Cardiac muscle cell (in vitro differentiated cells and primary cell): ENCODE results near the gene SAE1. TPM values are rescaled to one million over a fixed set of nuclear protein-coding genes. Genes with fewer than 3 reads are reported as not detected.

Experiments
- DNase-seq, 2 donors: peaks; one replicate each; pipeline versions ENCODE4 v3.0.0 to v3.0.0-alpha.2; 2010 to 2017; ENCODE audit warnings: low read depth in 1 of 2, low spot score in 1 of 2
- H3K27ac ChIP-seq: fragments of 200-600 bp; sonication (generic); 2 replicates; pipeline ENCODE4 v1.5.1; 2016
- H3K27me3 ChIP-seq: fragments of 200-600 bp; sonication (generic); 2 replicates; pipeline ENCODE4 v1.6.0; 2016; ENCODE audit warnings: control low read depth
- H3K36me3 ChIP-seq: fragments of 200-600 bp; sonication (generic); 2 replicates; pipeline ENCODE4 v1.5.1; 2016; ENCODE audit warnings: control low read depth
- H3K4me1 ChIP-seq: fragments of 200-600 bp; sonication (generic); 2 replicates; pipeline ENCODE4 v1.8.1; 2017; ENCODE audit warnings: low read depth, mild to moderate bottlenecking, mixed run types
- H3K4me3 ChIP-seq: fragments of 200-600 bp; sonication (generic); 2 replicates; pipeline ENCODE4 v1.5.1; 2016; ENCODE audit warnings: mild to moderate bottlenecking
- H3K9me3 ChIP-seq: fragments of 200-600 bp; sonication (generic); 2 replicates; pipeline ENCODE4 v1.5.1; 2017; ENCODE audit warnings: low read depth, mild to moderate bottlenecking, control low read depth
- CTCF ChIP-seq: IDR thresholded peaks from 2 replicates; pipeline ENCODE4 v1.5.1; 2012; ENCODE audit warnings: low read depth, mild to moderate bottlenecking, low read length
- polyA plus RNA-seq: library from polyadenylated mRNA; unstranded; fragments of >200 nt; fragmentation: Nextera tagmentation; extraction: Ambion mirVana; gene quantifications from 2 replicates; pipeline ENCODE4 v1.2.1, GENCODE V29; 2016
- total RNA-seq: library from RNA; depleted of rRNA; stranded (reverse); fragments of >200 nt; gene quantifications from 2 replicates; pipeline ENCODE4 v1.2.3, GENCODE V29; 2016

The SAE1 gene
- total and polyA plus RNA-seq, 2 experiments from 2014 or later = 128 to 171 TPM

- DNase-seq = no peak
- Histone ChIP-seq H3K27me3 (no peaks in the 10 kb centered on the region), H3K9me3 (no peaks in the 10 kb centered on the region), H3K4me1 (peaks cover 29% of the 10 kb centered on the region), H3K27ac (peak overlapping the region; percentile 23), H3K4me3 (no peak overlapping the region), H3K36me3 (peaks cover 34% of the 10 kb centered on the region)
- no peak for TF ChIP-seq CTCF
These were observed 22.6 kb downstream of the SAE1 start for GRCh38 chr19:47153266-47153665.

GRCh38 chr19:47155148-47155547 lies 24.5 kb downstream of the SAE1 start:
- no peak overlapping the region for H3K27ac ChIP-seq
- TF ChIP-seq CTCF = no peak
- peaks cover 33% of the 10 kb centered on the region for H3K36me3 ChIP-seq
- DNase-seq = peak in 1 of 2 donors; percentile 53
- H3K9me3 ChIP-seq = no peaks in the 10 kb centered on the region
- no peaks in the 10 kb centered on the region for H3K27me3 ChIP-seq
- H3K4me3 ChIP-seq = no peak overlapping the region
- H3K4me1 ChIP-seq = peaks cover 31% of the 10 kb centered on the region

- Histone ChIP-seq H3K36me3 (peaks cover 24% of the 10 kb centered on the region), H3K4me3 (no peak overlapping the region)
- DNase-seq = peak in 1 of 2 donors; percentile 46
These were observed 26.3 kb downstream of the SAE1 start for GRCh38 chr19:47156861-47157430.

GRCh38 chr19:47157431-47158321 lies 27.0 kb downstream of the SAE1 start:
- H3K4me1 ChIP-seq = peaks cover 19% of the 10 kb centered on the region
- DNase-seq = peak; percentile 78 to 83
- H3K4me3 ChIP-seq = no peak overlapping the region
- peak; percentile 13 for TF ChIP-seq CTCF
- no peaks in the 10 kb centered on the region for H3K27me3 ChIP-seq
- H3K9me3 ChIP-seq = no peaks in the 10 kb centered on the region
- H3K36me3 ChIP-seq = peaks cover 19% of the 10 kb centered on the region
- peak overlapping the region; percentile 99 for H3K27ac ChIP-seq

More at GRCh38 chr19:47156861-47157430, 26.3 kb downstream of the SAE1 start:
- Histone ChIP-seq H3K27ac (peak overlapping the region; percentile 99), H3K9me3 (no peaks in the 10 kb centered on the region), H3K27me3 (no peaks in the 10 kb centered on the region), H3K4me1 (peaks cover 26% of the 10 kb centered on the region)
- TF ChIP-seq CTCF = no peak

- Histone ChIP-seq H3K4me1 (peaks cover 17% of the 10 kb centered on the region), H3K27ac (peak overlapping the region; percentile 99), H3K9me3 (no peaks in the 10 kb centered on the region), H3K27me3 (no peaks in the 10 kb centered on the region), H3K4me3 (no peak overlapping the region), H3K36me3 (peaks cover 15% of the 10 kb centered on the region)
- TF ChIP-seq CTCF = no peak
- DNase-seq = no peak
These were observed 27.7 kb downstream of the SAE1 start for GRCh38 chr19:47158367-47158791.
